ENCODE measurements around the gene PVALB.
"Not testable (repeated sequence)": the region's sequence is repeated elsewhere in the genome, so short reads cannot be mapped to it uniquely, and the experiment has no call there.

PVALB gene

DNA sequence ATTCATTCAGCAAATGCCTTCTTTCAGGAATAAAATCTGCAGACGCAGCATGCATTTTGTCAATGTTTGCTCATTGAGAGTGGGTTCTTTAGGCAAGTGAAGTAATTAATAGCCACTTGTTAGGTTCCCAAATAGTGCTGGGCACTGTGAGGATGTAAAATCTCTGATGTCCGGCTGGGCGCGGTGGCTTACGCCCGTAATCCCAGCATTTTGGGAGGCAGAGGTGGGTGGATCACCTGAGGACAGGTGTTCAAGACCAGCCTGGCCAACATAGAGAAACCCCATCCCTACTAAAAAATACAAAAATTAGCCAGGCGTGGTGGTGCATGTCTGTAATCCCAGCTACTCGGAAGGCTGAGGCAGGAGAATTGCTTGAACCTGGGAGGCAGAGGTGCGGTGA, 62.0 kb downstream of the PVALB start:
- DNase-seq: not testable (repeated sequence)

DNA sequence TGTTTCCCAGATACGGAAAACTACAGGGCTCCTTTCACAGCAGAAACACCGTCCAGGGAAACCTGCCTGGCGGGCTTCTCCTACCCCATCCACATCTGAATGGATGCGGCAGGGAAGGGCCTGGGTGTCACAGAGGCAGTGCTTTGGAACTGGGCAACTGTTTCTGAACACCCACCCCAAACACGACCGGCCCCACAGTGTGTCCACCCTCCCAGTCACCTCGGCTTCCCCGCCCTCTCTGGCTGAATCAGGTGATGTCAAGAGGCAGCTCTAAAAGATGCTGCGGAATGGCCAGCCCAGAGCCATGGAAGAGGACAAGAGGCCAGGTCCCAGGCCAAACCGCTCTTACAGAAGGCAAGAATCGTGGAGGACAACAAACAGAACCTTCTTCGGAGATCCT, 62.9 kb downstream of the PVALB start:
- DNase-seq: no peak

DNA sequence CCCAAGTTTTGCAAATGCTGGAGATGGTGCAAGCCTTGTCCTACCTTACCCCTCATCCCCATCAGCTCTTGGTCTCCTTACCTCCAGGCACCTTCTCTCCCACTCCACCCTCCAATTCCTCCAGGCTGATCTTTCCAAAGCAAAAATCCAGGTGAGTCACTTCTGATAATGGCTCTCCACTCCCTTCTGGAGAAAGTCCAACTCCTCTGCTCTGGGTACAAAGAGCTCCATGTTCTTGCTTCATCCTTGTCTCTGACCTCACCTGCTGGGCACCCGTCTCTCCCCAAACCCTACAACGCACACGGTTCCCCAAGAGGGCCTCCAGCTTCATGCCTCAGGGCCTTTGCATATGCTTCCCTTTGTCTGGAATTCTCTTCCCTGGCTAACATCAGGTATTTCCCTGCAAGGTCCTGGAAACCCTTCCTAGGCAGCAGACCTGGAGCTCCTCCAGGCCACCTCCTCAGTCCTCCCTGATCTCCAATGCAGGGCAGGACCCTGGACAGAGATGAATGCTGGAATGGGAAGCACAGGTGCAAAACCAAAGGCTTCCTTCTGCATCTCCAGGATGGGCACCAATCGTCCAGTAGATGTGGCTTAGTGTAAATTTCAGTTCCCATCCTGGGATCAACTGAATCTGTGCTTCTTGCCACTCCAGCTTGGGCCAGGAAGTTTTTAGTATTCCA, 63.6 kb downstream of the PVALB start:
- no peak for DNase-seq

Measured in NCI-H2081 (cell line).